Sciatic nerve (tissue), 2 donors: ENCODE data around the gene PAPOLA. TPM values are rescaled to one million over a fixed set of nuclear protein-coding genes. Genes with fewer than 3 reads are reported as not detected.

Experiments
- ATAC-seq: fragments of 200-7000 bp; cut with Tn5 transposase; one replicate; pipeline ENCODE4 v1.9.1; 2020; ENCODE audit warnings: mild to moderate bottlenecking, moderate library complexity
- DNase-seq: peaks from one replicate; pipeline ENCODE4 v3.0.0-alpha.2; 2020; ENCODE audit warnings: low spot score
- intact Hi-C: fragments of 100-400 bp; cut with DNase I; formaldehyde crosslinking; loops from one replicate; pipeline ENCODE4 v1.14.2; 2022
- total RNA-seq: library from RNA; stranded (reverse); fragmentation: NEBNext Ultra II Directional; extraction: Animal tissue kit (Norgen Biotek cat#: 25700); gene quantifications from one replicate; pipeline ENCODE4 v1.2.1, GENCODE V29; 2021
- donor health status: DM: no; HTN: no; CAD: no.
- donor health status: DM: no; HTN: no; CAD: no.

Gene PAPOLA
- total RNA-seq, 1 donor from 2014 or later: 188 TPM

DNA sequence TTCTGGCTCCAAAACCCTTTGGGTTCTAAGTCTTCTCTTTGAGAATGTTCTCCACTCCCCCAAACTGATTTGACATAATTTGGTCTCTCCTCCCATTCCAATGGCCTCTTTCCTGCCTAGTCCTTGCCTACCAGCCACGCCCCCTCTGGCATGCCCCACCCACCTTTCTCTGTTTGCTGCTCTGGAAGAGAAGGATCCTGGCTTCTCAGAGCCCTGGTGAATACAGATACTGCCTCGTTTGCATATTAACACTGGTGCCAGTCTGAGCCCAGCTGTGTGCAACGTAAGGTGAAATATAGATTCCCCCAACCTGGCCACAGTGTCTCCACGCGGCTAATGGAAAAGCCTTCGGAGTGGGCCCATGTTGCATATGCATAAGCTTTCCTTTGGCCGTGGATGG lies 79.7 kb downstream of the PAPOLA start:
- intact Hi-C loops: no loop called here
- peak; percentile 22 for DNase-seq
- no peak for ATAC-seq

DNA sequence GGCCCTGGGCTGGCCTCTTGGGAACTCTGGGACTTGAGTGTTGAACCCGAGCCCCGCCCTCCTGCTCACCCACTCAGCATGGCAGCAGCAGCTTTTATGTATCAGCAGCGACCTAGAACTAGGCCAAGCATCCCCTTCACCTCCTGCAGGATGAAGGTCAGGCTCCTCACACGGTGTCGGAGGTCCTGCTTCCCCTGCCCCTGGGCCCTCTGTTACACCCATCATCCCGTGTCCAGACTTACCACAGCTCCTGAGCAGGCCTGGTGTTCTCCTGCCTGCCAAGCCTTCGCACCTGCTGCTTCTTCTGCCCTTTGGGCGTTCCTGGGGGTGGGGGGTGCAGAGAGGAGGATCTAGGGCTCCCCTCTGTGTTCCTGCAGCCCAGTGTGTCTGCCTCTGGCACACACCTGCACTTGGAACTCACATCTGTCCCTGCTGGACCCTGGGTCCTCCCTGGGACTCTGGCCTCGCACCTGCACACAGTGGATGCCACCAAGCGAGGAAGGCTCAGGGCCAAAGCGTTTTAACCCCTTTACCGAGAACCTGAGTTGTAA lies 80.3 kb downstream of the PAPOLA start:
- intact Hi-C loops: no loop called here
- DNase-seq (no peak), ATAC-seq (no peak)

DNA sequence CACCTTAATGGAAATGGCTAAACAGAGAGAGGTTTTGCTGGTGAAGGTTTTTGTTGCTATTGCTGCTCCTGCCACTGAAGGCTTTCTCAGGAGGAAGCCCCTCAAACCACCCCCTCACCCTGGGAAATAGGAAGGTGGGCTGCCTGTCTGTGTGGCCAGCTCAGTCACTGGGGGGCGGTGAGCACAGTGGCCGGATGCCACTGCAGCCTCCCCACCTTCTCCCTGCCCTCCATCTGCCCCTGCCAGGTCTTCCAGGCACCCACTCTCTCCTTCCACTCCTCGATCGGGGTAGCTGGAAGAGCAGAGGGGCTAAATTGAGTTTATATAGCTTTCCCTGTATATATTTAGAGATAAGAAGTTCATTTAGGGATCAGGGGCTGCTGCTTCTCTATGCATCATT lies 80.8 kb downstream of the PAPOLA start:
- ATAC-seq (no peak), DNase-seq (peak; percentile 23)
- intact Hi-C loops: no loop called here

DNA sequence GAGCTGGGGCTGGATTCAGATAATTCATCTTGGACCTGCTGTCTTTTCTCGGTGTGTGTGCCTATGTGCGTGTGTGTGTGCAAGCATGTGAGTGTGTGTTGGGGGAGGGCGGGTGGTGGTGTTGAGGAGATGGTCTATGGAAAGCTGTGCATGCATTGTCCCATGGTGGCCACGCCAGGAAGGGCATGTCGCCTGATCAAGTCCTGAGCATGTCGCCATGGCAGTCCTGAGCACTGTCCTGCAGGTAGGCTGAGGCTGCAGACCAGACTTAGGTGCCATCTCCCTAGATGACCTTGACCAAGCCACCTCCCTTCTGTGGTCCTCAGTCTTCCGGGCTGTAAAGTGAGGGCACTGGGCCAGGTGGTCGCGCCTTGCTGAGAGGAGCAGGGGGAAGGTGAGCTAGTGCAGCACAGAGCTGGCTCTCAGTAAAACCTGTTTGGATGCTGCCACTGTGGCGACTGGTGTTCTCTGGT lies 81.4 kb downstream of the PAPOLA start:
- peak; percentile 51 for DNase-seq
- no peak for ATAC-seq
- intact Hi-C loops: no loop called here

DNA sequence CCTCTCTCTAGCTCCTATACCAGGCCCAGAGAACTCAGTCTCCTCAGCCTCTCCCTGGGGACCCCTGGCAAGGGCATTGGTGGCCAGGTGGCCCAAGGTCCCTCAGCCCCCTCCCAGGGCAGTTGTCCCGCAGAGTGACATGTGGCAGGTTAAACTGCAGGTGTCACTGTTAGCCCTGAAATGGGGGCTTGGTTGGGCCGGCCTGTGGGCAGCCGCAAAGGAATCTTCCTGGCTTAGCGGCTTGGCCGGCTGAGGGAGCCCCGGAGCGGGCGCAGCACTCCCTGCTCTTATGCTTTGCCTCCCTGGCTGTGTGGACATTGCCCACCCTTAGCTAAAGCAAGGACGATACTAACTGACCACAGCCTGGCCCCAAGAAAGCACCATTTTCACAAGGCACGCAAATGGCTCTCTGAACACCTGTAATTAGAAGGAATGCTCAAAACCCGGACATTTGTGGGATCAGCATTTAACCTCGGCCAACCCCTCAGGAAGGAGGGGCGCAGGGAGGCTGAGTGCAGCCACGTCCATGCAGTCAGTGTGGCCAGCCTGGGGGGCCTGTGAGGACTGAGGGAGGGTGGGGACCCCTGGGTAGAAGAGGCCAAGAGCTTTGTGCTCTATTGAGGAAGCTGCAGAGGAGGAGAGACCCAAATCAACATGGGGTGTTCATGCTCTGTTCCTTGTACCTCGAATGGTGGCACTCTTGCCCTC lies 82.2 kb downstream of the PAPOLA start:
- intact Hi-C loops: no loop called here
- DNase-seq (peak; percentile 47), ATAC-seq (no peak)

DNA sequence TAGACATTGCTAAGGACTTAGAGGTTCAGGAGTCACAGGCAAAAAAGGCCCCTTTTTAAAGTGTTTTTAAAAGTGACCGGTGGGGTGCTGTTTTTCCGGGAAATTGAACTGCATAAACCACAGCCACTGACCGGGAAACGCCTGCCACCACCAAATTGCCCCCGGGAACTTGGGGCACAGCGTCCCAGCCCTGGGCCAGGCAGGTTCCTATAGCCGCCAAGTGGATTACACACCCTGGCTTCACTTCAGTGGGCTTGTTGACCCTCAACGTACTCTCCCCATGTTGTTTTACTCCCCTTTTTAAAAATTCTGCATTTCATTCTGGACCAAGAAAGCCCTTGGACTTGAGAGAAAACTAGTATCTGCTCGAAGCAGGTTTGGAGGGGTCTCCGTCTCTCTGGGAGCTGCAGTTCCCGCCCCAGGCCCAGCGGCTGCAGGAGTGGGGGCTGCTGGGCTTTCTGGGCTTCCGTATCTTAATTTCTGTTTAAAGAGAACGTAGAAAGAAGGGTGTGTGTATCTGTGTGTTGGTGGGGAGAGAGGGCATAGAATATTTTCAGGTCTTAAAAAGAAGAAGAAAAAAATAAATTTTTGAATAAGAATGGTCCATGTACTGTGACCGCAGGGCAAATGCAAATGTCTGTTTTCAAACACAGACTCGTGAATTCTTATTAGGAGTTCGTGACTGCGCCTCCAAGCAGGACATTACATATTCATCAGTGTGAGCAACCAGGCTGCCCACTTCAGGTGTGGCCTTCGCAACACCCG lies 82.9 kb downstream of the PAPOLA start:
- peak; percentile 33 for DNase-seq

DNA sequence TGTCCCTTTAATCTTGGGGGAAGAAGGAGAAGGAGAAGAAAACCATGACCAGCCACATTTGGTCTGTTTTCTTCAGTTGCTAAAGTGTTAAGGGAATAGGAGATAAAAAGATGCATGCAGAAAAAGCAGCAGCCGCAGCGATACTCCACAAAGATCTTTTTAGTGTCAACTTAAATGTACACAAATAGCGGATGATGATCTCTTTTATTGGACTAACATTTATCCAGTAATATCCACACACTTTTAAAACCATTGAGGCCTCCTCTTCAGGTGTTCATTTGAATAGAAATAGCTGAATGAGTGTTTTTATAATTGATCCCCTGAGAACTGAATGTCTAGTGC lies 83.5 kb downstream of the PAPOLA start:
- no peak for DNase-seq
- ATAC-seq: no peak
- intact Hi-C loops: no loop called here

More for the DNA sequence above, 82.9 kb downstream of the PAPOLA start:
- no peak for ATAC-seq
- intact Hi-C loops: no loop called here

DNA sequence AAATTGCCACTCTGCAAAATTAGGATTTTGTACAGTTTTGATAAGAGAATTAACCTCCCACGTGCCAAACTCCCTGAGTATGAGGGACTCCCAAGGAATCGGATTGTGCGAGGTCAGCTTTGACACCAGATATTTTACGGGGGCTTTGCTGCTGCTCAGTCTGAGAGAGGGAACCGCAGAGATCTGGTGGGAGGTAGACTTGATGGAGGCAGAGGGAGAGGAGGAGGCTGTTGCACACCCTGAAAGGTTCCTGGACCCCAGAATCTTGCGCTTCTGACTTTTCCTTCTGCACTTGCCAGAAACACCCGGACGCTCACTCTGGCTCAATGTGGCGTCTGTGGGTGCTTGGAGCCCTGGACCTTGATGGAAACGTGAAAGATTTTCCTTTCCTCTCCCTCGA lies 83.9 kb downstream of the PAPOLA start:
- no peak for ATAC-seq
- peak; percentile 18 for DNase-seq
- intact Hi-C loops: no loop called here

DNA sequence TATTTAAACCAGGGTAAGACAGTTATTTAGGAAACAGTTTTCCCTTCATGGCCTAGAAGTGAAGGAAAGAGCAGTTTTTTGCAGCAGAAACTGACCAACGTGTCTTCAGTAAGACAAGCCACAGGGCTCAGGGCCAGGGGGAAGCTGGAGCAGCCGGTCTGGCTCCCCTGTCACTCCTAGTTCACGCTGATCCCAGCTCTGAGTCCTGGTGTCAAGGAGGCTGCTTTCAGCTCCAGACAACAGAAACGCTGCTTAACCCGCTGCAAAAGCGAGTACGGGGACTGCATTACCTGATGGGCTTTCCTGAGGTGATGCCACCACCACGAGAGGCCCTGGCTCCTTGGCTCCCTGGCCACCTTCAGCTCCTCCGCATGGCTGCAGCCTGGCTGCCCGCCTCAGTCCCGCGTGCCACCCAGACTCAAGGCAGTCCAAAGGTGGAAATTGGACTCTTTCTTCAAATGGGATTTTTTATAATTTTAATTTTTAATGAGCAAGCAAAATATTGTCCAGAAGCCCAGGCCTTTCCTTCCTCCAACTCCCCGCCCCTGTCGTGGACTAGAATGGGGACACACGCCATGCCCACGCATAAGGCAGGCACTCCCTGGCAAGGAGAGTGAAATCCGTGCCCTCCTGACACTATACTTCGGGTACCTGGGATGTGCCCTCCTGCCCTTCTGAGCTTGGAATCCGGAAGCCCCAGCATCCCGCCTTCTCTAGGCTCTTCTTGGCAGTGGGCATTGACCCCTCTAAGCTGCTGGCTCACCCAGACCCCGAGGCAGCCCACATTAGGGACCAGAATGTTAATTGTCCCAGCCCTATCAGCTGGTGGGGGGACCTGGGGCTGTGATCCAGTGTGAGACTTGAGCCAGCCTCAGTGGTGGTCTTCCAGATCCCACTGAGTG lies 85.0 kb downstream of the PAPOLA start:
- intact Hi-C loops: no loop called here
- no peak for ATAC-seq
- DNase-seq: peak; percentile 41

DNA sequence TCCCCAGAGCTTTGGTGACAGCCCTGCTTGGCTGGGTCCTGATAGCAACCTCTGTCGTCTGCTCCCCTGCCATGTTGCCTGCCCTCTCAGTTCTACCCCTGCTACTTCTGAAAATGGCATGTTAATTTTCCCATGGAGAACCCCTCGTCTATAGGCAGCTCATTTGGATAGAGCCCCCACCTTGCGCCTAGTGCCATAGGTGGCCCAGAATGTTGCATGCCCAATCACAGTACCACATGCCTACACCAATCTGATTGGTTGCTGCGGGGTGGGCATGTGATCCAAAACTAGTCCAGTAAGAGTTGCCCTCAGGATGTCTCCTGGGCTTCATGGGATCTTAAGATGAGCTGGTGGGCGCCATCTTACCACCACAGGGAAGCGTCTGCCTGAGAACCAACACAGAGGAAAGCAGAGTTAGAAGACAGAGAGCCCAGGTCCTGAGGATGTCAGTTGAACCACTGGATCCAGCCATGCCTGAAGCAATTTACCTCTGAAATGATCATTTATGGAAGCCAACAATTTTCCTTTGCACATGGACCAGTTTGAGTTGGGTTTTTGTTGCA lies 85.7 kb downstream of the PAPOLA start:
- intact Hi-C loops: no loop called here
- peak; percentile 38 for DNase-seq
- no peak for ATAC-seq

DNA sequence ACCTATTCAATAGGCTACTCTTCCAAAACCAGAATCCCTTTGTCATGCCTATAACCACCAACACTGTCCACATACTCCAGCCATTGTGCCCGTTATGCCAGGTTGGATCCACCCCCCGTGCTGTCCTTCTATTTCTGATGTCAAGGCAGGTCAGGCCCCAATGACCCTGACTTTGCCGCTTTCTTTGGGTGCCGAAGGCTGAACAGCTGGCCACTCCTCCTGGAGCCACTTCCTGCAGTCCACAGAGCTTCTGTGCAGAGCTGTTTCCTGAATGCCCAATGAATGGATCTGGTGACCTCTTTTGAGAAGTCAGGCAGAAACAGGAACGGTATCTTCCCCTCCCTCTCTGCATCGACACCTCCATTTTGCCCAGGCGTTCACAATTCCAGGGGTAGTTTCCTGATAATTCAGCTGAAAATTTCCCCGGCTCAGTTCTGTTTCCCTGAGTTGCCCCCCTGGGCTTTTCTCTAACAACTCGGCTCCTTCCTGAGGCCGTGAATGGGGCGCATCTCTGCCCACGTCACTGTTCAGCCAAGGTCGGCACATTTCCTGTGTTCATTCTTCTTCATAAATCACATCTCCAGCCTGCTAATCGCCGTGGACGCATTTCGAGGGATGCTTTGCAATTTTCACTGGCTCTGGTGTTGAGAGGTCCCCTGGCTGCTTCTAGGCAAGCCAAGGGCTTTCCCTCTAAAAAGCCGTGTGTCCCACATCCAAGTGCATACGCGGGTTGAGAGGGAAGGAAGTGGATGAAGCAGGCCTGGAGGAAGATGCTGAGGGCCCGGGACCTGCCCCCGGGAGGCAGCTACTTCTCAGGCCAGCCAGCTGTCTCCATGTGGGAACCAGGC lies 86.5 kb downstream of the PAPOLA start:
- ATAC-seq: no peak
- DNase-seq: peak; percentile 42
- intact Hi-C loops: no loop called here

DNA sequence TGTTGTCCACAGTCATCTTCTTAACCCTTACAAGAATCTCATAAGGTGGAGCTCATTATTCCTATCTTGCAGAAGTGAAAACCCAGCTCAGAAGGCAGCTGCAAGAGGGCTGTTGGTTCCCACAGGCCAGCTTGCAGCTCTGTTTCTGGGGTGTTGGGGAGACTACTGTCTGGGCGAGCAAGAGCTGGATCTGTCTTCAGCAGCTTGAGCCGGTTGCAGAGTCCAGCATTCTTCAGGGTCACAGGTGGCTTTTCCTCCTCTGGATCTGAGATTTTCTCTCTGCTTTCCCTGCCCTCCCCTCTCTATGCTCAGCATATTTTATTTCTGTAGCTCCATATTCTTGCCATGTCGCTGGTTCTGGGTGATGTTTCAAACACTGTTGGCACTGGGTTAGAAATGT lies 87.4 kb downstream of the PAPOLA start:
- ATAC-seq (no peak), DNase-seq (peak; percentile 44)
- intact Hi-C loops: no loop called here

DNA sequence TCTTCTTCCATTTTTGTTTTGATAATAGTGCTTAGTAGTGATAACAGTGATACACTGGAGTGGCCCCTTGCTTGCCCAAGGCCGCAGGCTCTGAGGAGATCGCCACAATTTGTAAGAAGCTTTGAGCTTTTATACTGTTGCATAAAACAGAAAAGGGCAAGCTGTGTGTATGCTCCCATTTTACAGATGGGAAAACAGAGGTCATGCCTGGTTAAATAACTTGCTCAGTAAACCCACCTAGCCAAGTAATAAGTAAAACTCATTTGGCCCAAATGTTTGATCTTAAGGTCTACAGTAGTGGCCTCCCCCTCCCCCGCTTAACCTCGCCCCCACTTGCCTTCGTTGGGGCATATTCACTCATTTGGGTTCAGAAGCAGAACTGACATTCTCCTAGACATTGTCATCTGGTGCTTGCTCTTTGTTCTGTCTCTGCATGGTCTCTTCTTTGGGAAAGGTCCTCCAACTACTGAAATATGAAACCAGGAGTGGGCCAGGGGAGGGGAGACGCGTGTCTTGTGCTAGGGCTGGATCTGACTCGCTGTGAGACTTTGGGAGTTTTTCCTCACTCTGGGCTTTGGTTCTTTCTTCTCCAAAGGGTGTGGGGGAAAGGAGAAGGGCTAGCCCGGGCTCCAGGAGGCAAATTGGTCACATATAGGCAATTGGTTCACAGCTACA lies 88.1 kb downstream of the PAPOLA start:
- intact Hi-C loops: no loop called here
- no peak for DNase-seq
- no peak for ATAC-seq

DNA sequence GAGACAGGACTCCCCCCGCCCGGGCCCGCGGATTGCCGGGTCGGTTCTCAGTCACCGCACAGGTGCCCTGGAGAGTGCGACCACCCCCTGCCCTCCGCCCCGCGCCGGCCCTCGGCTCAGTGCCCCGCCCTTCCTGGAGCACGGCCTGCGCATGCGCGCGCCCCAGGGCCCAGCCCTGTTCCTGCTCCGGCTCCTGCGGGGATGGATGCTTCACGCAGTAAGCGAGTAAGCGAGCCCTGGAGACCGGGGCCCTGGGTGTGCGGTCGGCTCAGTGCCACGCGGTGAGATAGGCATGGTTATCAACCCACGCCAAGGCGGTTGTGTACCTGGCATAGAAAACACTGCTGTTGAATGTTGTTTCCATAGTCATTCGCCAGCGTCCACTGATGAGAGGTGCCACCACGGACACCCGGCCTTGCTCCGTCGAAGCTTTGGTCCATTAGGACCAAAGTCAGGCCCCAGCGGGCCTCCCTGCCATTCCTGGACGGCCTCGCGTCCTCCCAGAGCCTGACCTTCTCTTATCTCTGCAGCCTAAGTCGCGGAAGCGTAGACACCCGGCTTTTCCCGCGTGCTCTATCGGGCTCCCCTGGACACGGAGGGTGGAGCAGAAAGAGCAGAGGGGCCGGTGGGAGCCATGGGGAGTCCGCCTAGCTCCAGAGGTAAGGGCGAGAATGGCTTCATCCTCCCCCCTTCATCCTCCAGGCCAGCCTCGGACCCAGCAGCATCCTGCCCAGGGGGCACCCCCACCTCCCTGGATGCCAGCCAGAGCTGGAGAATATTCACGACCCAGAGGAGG lies 90.6 kb downstream of the PAPOLA start:
- intact Hi-C loops: no loop called here
- DNase-seq (no peak), ATAC-seq (no peak)

DNA sequence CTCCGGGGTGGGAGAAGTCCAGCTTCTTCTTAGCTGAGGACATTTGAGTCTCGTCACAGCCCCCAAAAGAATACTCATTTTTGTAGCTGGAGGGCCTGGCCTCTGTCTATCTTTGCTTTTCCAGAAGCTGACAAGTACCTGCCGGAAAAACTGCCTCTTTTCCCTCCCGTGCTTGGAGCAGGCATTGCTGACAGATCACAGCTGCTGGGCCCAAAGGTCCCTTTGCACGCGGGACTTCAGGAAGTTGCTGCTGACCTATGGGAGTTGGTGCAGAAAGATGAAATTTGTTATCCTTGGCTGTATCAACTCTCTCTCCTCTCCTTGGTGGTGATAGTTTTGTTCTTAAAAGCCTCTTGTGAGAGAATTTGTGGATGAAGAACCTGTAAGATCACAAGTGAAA lies 92.8 kb downstream of the PAPOLA start:
- intact Hi-C loops: no loop called here
- no peak for DNase-seq
- ATAC-seq: no peak

DNA sequence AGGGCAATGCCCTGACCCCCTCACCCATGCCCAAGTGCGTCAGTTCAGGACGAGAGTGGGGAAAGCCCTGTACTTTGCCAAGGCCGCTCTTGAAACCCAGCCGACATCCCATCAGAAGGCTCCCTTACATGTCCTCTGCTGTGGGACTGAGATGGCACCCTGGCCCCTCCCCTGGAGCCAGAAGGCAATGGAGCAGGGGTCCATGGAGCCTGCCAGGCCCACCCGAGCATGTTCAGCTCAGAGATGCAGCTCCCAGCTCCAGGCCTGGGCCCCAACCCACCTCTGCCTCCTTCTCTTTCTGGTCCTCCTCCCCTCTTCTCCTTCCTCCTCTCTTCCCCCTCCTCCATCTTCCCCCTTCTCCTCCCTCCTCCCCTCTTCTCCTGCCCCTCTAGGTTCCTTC lies 95.5 kb downstream of the PAPOLA start:
- ATAC-seq (no peak), DNase-seq (no peak)
- intact Hi-C loops: no loop called here

DNA sequence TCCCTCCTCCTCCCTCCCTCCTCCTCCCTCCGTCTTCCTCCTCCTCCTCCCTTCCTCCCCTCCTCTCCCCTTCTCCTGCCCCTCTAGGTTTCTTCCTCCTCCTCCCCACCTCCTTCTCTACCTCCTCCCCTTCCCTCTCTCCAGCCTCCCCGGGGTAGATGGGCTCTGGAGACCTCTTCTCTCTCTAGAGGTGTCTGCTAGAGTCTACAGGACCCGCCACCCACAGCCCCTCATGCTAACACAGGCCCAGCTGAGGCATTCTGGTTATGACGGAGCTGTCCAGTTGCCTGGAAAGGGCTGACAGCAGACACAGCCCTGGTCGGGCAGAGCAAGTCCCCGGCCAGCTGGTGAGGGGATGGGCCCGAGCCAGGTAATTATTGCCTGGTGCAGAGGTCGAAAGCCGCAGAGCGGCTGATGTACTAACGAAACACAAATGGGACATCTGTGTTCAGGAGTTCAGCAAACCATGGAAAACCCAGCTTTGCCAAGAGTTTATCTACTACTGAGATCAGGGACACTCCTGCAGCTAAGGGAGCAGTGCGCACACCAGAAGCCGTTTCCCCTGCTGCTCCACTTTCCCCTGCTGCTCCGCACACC lies 96.2 kb downstream of the PAPOLA start:
- DNase-seq (no peak), ATAC-seq (no peak)

More for the DNA sequence above, 96.2 kb downstream of the PAPOLA start:
- intact Hi-C loops: no loop called here
